Measurements from ENCODE around the gene MRPL28. TPM values are rescaled to one million over a fixed set of nuclear protein-coding genes. Genes with fewer than 3 reads are reported as not detected.

Gene MRPL28
- total RNA-seq, 4 donors from 2014 or later = 55.1 to 70.8 (median 61.6) TPM

DNA sequence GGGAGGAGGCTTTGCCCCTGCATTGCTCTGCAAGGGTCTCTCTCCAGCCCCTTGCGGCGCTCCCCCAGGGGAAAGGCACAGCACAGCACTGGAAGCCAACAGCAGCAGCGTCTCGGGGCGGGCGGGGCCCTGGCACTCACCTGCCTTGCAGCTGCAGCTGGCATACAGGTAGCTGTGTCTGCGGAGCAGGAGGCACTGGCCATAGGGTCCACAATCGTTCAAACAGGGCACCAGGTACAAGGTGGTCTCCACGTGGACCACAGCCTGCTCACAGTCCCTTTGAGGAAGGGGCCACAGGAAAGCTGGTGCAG is 4.2 kb upstream of the MRPL28 start:
- no peak for DNase-seq (ENCODE audit: low spot score in 2 of 2)
- intact Hi-C loops (cut with DNase I; ENCODE audit: low total_unique reads) = no loop called here
- H3K4me3 ChIP-seq (ENCODE audit: low read depth, poor library complexity, severe bottlenecking) = no peak overlapping the region
- WGBS, 2 donors = 64 to 76% methylated on average over 5 to 9 of the region's 9 CpGs
- TF ChIP-seq POLR2A (IDR thresholded peaks at IDR 0.05) = no peak
- TF ChIP-seq, protein P1, sequence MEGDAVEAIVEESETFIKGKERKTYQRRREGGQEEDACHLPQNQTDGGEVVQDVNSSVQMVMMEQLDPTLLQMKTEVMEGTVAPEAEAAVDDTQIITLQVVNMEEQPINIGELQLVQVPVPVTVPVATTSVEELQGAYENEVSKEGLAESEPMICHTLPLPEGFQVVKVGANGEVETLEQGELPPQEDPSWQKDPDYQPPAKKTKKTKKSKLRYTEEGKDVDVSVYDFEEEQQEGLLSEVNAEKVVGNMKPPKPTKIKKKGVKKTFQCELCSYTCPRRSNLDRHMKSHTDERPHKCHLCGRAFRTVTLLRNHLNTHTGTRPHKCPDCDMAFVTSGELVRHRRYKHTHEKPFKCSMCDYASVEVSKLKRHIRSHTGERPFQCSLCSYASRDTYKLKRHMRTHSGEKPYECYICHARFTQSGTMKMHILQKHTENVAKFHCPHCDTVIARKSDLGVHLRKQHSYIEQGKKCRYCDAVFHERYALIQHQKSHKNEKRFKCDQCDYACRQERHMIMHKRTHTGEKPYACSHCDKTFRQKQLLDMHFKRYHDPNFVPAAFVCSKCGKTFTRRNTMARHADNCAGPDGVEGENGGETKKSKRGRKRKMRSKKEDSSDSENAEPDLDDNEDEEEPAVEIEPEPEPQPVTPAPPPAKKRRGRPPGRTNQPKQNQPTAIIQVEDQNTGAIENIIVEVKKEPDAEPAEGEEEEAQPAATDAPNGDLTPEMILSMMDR (IDR thresholded peaks at IDR 0.05) = no peak

DNA sequence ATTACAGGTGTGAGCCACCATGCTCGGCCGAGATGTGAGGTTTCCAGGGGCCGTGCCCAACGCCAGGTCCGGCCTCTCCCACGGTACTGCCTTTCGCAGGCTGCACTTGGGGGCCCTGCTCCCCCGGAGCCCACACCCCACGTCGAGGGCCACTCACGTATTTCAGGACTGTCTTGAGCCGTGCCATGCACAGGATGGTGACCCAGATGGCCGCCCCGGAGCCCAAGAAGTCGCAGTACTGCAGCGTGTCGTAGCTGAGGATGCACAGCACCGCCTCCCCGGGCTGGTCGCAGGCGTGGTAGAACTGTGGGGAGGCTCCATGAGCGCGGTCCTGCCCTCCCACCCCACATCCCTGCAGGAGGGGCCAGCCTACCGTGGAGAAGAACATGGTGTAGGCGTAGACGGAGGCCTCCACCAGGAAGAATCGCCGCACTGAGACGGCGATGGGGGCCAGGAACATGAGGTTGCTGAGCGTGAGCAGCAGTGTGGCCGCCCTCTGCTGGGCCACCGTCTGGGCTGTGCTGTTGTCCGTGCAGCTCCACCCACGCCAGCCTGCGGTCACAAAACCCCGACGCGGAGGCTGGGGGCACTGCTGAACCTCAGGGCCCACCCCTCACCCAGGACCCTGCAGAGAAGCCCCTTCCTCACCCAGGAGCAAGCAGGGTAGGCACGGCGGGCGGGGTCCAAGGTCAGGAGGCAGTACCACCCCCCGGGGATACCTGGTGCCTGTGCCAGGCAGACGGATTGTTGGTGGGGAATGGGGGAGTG is 3.7 kb upstream of the MRPL28 start:
- whole genome bisulfite sequencing, 2 donors = 89 to 94% methylated on average over 31 to 39 of the region's 44 CpGs
- no peak for DNase-seq (ENCODE audit: low spot score in 2 of 2)
- no peak for TF ChIP-seq POLR2A (IDR thresholded peaks at IDR 0.05)
- TF ChIP-seq, protein P1 (IDR thresholded peaks at IDR 0.05) = no peak
- H3K4me3 ChIP-seq (ENCODE audit: low read depth, poor library complexity, severe bottlenecking) = no peak overlapping the region
- intact Hi-C loops (cut with DNase I; ENCODE audit: low total_unique reads) = no loop called here

DNA sequence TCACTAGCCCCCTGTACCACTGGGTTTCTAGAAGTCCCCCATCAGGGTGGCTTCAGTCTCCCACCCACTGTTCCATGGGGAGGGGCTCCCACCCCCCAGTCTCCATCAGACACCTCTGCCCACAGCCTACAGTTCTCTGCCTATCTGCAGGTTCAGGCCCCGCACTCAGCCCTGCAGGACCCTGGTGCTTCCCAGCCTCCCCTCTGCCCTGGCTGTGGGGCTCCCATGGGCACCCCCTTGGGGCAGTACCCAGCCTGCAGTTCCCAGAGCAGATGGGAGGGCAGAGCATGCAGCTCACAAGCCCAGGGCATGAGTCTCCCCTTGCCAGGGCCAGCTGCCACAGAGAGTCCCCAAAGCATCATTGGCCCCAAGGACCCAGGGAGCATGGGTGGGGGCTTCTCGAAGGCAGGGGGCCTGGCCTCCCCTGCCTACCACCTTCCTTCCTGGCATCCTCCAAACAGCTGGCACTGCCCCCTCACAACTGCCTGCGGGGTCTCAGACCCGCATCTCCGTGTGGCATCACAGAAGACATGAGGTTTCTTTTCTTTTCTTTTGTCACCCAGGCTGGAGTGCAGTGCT is 2.8 kb upstream of the MRPL28 start:
- no peak overlapping the region for H3K4me3 ChIP-seq (ENCODE audit: low read depth, poor library complexity, severe bottlenecking)
- DNase-seq (ENCODE audit: low spot score in 2 of 2) = no peak
- WGBS, 2 donors = 82 to 94% methylated on average over 4 to 5 of the region's 5 CpGs
- no peak for TF ChIP-seq POLR2A (IDR thresholded peaks at IDR 0.05)
- intact Hi-C loops (cut with DNase I; ENCODE audit: low total_unique reads) = no loop called here

DNA sequence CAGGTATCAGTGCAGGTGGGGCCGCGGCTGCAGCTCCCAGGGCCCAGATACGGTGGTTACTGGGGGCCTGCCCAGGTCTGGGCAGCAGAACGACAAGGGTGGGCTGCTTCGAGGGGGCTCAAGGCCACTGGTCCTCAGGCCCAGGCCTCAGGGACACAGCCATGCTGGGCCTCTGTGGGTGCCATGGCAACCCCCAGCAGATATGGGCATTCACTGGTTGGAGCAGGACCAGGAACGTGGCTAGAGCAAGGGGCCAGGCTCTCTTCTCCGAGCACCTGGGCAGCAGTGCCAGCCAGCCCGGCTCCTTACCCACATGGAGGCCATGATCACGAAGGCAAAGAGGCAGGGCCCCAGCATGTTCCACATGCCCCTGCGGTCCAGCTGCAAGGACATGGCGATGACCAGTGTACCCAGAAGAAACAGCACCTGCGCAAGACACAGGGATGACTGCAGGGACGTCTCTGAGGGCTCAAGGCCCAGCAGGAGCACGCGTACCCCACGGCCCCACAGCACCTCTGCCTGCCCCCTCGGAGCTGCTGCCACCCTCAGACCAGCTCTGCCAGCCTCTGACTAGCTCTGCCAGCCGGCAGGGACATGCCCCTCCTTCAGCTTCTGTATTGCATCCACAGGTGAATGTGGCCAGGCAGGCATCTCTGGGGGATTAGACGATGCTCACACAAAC is 2.1 kb upstream of the MRPL28 start:
- no peak for DNase-seq (ENCODE audit: low spot score in 2 of 2)

DNA sequence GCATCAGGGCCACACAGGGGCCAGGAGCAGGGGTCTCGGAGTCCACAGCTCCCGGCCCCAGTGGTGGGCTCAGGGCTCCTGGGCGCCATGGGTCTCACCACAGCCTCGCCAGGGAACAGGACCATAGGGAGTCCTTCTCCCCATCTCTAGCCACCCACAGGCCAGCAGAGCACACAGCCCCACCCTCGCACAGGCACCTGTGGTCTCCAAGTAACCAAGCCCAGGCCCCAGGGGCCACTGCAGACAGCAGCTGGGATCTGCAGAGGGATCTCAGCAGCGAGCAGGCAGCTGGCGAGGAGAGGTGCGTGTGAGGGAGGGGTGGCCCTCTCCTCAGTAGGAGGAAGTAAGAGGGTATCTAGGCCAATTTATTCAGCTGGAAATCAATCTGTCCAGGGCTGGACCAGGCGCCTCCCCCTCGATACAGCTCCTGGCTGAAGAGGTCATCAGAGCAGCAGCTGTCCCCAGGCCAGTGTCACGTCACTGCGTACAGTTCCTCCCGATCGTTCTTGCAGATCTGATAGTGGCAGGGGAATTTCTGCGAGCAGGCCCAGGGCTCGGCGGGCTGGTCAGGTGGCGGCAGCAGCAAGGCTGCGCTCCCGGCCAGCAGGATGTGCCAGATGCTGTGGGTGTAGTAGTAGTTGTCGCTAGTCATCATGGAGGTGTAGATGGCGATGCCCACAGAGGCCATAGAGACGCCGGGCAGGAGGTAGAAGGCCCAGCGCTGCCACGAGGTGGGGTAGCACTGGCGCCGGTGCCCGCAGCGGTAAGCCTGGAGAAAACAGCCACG is 1.4 kb upstream of the MRPL28 start:
- no peak for DNase-seq (ENCODE audit: low spot score in 2 of 2)
- intact Hi-C loops (cut with DNase I; ENCODE audit: low total_unique reads) = no loop called here
- 83 to 85% methylated on average over 27 to 29 of the region's 31 CpGs for WGBS, 2 donors
- no peak overlapping the region for H3K4me3 ChIP-seq (ENCODE audit: low read depth, poor library complexity, severe bottlenecking)
- TF ChIP-seq, protein P1 (IDR thresholded peaks at IDR 0.05) = no peak
- TF ChIP-seq POLR2A (IDR thresholded peaks at IDR 0.05) = no peak

More for the DNA sequence above, 2.1 kb upstream of the MRPL28 start:
- 83 to 85% methylated on average over 7 to 8 of the region's 19 CpGs for WGBS, 2 donors
- TF ChIP-seq, protein P1 (IDR thresholded peaks at IDR 0.05) = no peak
- no peak for TF ChIP-seq POLR2A (IDR thresholded peaks at IDR 0.05)
- no peak overlapping the region for H3K4me3 ChIP-seq (ENCODE audit: low read depth, poor library complexity, severe bottlenecking)
- intact Hi-C loops (cut with DNase I; ENCODE audit: low total_unique reads) = no loop called here
